HEK293T (cell line): ENCODE data around the gene FBXO8.

Experiments
- FOXA1 ChIP-seq: fragments of 450-650 bp; IDR thresholded peaks from 2 replicates; pipeline ENCODE4 v1.6.1; 2016; ENCODE audit warnings: mild to moderate bottlenecking
- FOXK2 ChIP-seq: fragments of 450-650 bp; IDR thresholded peaks from 2 replicates; pipeline ENCODE4 v1.6.1; 2016; ENCODE audit warnings: mild to moderate bottlenecking
- FOXM1 ChIP-seq: fragments of 450-650 bp; IDR thresholded peaks from 2 replicates; pipeline ENCODE4 v1.6.1; 2017; ENCODE audit warnings: mild to moderate bottlenecking, borderline replicate concordance
- L3MBTL2 ChIP-seq: fragments of 450-650 bp; conservative IDR thresholded peaks from 2 replicates; pipeline ENCODE4 v1.6.1; 2016; ENCODE audit warnings: mild to moderate bottlenecking
- LEF1 ChIP-seq: fragments of 450-650 bp; IDR thresholded peaks from 2 replicates; pipeline ENCODE4 v1.6.1; 2017; ENCODE audit warnings: mild to moderate bottlenecking, borderline replicate concordance
- NFRKB ChIP-seq: fragments of 450-650 bp; IDR thresholded peaks from 2 replicates; pipeline ENCODE4 v1.6.1; 2016; ENCODE audit warnings: mild to moderate bottlenecking, moderate library complexity
- PKNOX1 ChIP-seq: fragments of 450-650 bp; IDR thresholded peaks from 2 replicates; pipeline ENCODE4 v1.6.1; 2016
- SP1 ChIP-seq: fragments of 450-650 bp; IDR thresholded peaks from 2 replicates; pipeline ENCODE4 v1.6.1; 2017
- SUZ12 ChIP-seq: fragments of 450-650 bp; IDR thresholded peaks from 2 replicates; pipeline ENCODE4 v1.6.1; 2016; ENCODE audit warnings: mild to moderate bottlenecking
- ZNF384 ChIP-seq: fragments of 450-650 bp; IDR thresholded peaks from 2 replicates; pipeline ENCODE4 v1.6.1; 2016

GRCh38 chr4:174192943-174193342 lies 90.5 kb downstream of the FBXO8 start:
- TF ChIP-seq FOXM1: no peak
- no peak for TF ChIP-seq FOXA1
- TF ChIP-seq NFRKB: no peak
- no peak for TF ChIP-seq ZNF384
- no peak for TF ChIP-seq SUZ12
- TF ChIP-seq L3MBTL2: no peak
- TF ChIP-seq LEF1: no peak
- no peak for TF ChIP-seq PKNOX1
- TF ChIP-seq SP1: no peak
- TF ChIP-seq FOXK2: no peak
